ENCODE data around the gene PLIN3.
"Not testable (repeated sequence)": the region's sequence is repeated elsewhere in the genome, so short reads cannot be mapped to it uniquely, and the experiment has no call there.

The PLIN3 gene

GRCh38 chr19:4847190-4847973, 20.1 kb downstream of the PLIN3 start:
- no peak overlapping the region for H3K27ac ChIP-seq
- TF ChIP-seq ZFX (IDR thresholded peaks at IDR 0.05) (no peak), CTCF (conservative IDR thresholded peaks at IDR 0.05) (no peak)

GRCh38 chr19:4845975-4846374, 21.5 kb downstream of the PLIN3 start:
- H3K27ac ChIP-seq = not testable (repeated sequence)

GRCh38 chr19:4844348-4845179, 22.9 kb downstream of the PLIN3 start:
- no peak for TF ChIP-seq CTCF (conservative IDR thresholded peaks at IDR 0.05)
- no peak for TF ChIP-seq ZFX (IDR thresholded peaks at IDR 0.05)
- H3K27ac ChIP-seq = no peak overlapping the region

GRCh38 chr19:4843647-4843965, 23.9 kb downstream of the PLIN3 start:
- H3K27ac ChIP-seq = no peak overlapping the region
- TF ChIP-seq CTCF (conservative IDR thresholded peaks at IDR 0.05) (no peak), ZFX (IDR thresholded peaks at IDR 0.05) (no peak)

GRCh38 chr19:4839192-4839591, 28.3 kb downstream of the PLIN3 start:
- no peak overlapping the region for H3K27ac ChIP-seq
- TF ChIP-seq ZFX (IDR thresholded peaks at IDR 0.05) (no peak), CTCF (conservative IDR thresholded peaks at IDR 0.05) (no peak)

GRCh38 chr19:4832776-4833175, 34.7 kb downstream of the PLIN3 start:
- no peak overlapping the region for H3K27ac ChIP-seq
- no peak for TF ChIP-seq ZFX (IDR thresholded peaks at IDR 0.05)
- TF ChIP-seq CTCF (conservative IDR thresholded peaks at IDR 0.05) = no peak

- peak overlapping the region; percentile 81 for H3K27ac ChIP-seq
These were observed 35.5 kb downstream of the PLIN3 start for GRCh38 chr19:4831979-4832340.

- TF ChIP-seq ZFX (IDR thresholded peaks at IDR 0.05) = no peak; the same call in 1 of the 2 replicates
- no peak for TF ChIP-seq CTCF (conservative IDR thresholded peaks at IDR 0.05)
- H3K27ac ChIP-seq = peak within 1 kb of the TSS; percentile 81
These were observed 36.0 kb downstream of the PLIN3 start, which contains the start of gene TICAM1 for GRCh38 chr19:4831304-4831978. TSS of gene TICAM1 (minus strand) at chr19:4831712. CDS start at chr19:4818377, 13,335 bp downstream.

Measured in C4-2B (cell line).